NOMO-1 treated with DMSO at 0.1 percent for 48 hours (cell line): ENCODE results near the gene NOTCH1.

Source experiments
- DNase-seq: peaks from one replicate; lab custom pipeline; 2025; ENCODE audit not compliant: unreplicated experiment; lab: John Stamatoyannopoulos, UW

Gene NOTCH1

GRCh38 chr9:136532799-136533774 lies 12.8 kb downstream of the NOTCH1 start:
- no peak for DNase-seq

GRCh38 chr9:136531904-136532798 lies 13.7 kb downstream of the NOTCH1 start:
- DNase-seq = no peak

- no peak for DNase-seq
Observed at GRCh38 chr9:136531186-136531903, 14.5 kb downstream of the NOTCH1 start.

GRCh38 chr9:136530461-136531089 lies 15.3 kb downstream of the NOTCH1 start:
- DNase-seq = no peak

- no peak for DNase-seq
Observed at GRCh38 chr9:136529516-136530460, 16.1 kb downstream of the NOTCH1 start.

GRCh38 chr9:136528716-136529341 lies 17.0 kb downstream of the NOTCH1 start:
- DNase-seq = no peak

GRCh38 chr9:136527721-136528710 lies 17.8 kb downstream of the NOTCH1 start:
- DNase-seq = no peak

- DNase-seq = no peak
Observed at GRCh38 chr9:136527131-136527530, 18.7 kb downstream of the NOTCH1 start.

GRCh38 chr9:136526625-136527066 lies 19.2 kb downstream of the NOTCH1 start:
- DNase-seq = no peak

- no peak for DNase-seq
Observed at GRCh38 chr9:136525841-136526499, 19.9 kb downstream of the NOTCH1 start.

GRCh38 chr9:136525207-136525606 lies 20.6 kb downstream of the NOTCH1 start:
- DNase-seq = no peak

- DNase-seq = peak; percentile 57
Observed at GRCh38 chr9:136522314-136523237, 23.3 kb downstream of the NOTCH1 start.

GRCh38 chr9:136521537-136521936 lies 24.3 kb downstream of the NOTCH1 start:
- peak; percentile 45 for DNase-seq

GRCh38 chr9:136520053-136520540 lies 25.8 kb downstream of the NOTCH1 start:
- DNase-seq = no peak

GRCh38 chr9:136519263-136520052 lies 26.4 kb downstream of the NOTCH1 start:
- no peak for DNase-seq
